ENCODE data around the gene SLC25A33.
A peak's percentile ranks its signal among the peaks of the same experiment; 100 is the strongest.
"Not testable (repeated sequence)": the region's sequence is repeated elsewhere in the genome, so short reads cannot be mapped to it uniquely, and the experiment has no call there.

The SLC25A33 gene

DNA sequence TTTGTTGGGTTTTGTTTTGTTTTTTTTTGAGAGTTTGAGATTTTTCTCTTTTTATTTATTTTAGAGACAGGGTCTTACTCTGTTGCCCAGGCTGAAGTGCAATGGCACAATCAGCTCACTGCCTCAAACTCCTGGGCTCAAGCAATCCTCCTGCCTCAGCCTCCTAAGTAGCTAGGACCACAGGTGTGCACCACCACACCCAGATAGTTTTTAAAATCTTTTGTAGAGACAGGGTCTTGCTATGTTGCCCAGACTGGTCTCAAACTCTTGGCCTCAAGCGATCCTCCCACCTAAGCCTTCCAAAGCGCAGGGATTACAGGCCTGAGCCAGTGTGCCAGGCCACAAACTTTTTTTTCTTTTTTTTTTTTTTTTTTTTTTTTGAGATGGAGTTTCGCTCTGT lies 85.8 kb downstream of the SLC25A33 start:
- not testable (repeated sequence) for DNase-seq (ENCODE audit: low read depth)

DNA sequence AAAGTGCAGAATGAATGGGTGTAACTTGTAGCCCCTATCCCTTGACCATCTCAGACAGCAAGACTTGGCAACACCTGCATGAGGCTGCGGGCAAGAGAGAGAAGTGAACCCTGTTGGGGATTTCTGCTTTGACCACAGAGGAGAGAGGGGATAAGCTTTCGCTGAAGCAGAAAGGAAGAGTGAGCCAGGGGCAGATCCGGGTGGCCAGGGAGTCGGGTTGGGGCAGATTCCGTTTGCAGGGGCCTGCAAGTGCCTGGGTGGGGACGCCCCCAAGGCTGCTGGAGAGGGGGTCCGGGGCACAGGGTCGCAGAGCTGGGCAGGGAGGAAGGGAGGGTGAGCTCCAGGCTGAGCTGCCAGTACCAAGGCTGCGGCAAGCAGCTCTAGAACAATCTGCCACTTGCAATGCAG lies 86.9 kb downstream of the SLC25A33 start:
- no peak for DNase-seq (ENCODE audit: low read depth)

GRCh38 chr1:9628541-9629444 lies 89.5 kb downstream of the SLC25A33 start:
- peak; percentile 47 for DNase-seq (ENCODE audit: low read depth)

GRCh38 chr1:9629445-9630201 lies 90.4 kb downstream of the SLC25A33 start:
- peak; percentile 53 for DNase-seq (ENCODE audit: low read depth)

DNA sequence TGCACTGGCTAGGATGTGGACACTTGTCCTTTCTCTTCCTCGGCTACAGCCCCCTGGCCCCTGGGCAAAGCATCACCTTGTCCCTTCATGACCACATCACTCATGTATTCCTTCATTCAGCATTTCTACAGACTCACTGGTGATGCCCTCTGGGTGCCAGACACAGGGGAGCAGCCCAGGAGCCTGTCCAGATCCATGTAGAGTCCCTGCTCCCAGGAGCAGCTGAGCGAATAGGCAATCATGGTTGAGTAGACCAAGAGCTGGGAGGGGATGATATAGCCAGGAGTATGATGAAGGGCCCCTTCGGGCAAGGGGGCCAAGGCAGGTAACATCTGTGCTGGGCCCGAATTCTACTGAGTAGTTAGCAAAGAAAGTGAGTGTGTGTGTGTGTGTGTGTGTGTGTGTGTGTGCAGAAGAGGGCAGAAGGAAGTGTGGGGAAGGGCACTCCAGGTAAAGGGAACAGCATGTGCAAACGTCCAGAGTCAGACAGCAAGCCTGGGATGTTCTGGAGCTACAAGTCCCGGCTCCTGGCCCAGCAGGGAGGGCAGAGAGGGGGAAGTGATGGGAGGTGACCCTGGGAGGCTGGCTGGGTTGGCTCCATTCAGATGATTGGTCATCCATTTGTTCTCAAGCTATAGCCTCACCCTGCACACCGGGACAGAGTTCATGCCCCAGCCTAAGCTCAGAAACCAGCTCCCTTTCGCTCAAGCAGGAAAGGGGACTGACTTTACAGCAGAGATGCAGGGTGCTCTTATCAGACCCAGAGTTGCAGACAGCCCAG lies 91.3 kb downstream of the SLC25A33 start:
- DNase-seq (ENCODE audit: low read depth) = no peak

DNA sequence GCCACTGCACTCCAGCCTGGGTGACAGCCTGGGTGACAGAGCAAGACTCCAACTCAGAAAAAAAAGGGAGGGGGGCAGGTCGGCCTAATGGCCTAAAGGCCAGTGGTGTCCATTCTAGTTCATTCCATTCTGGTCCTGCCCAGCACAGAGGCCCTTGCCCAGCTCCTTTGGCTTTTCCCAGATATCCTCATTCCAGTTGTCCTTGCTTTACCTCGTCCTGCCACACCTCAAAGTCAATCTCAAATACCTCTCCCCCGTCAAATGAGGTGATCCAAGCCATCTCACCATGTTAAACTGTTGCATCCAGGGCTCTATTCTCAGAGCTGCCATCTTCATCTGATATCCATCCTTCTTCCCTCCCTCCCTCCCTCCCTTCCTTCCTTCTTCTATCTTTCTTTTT lies 92.3 kb downstream of the SLC25A33 start:
- DNase-seq (ENCODE audit: low read depth) = no peak

- DNase-seq (ENCODE audit: low read depth) = no peak
These were observed 94.2 kb downstream of the SLC25A33 start for GRCh38 chr1:9633493-9633892.

DNA sequence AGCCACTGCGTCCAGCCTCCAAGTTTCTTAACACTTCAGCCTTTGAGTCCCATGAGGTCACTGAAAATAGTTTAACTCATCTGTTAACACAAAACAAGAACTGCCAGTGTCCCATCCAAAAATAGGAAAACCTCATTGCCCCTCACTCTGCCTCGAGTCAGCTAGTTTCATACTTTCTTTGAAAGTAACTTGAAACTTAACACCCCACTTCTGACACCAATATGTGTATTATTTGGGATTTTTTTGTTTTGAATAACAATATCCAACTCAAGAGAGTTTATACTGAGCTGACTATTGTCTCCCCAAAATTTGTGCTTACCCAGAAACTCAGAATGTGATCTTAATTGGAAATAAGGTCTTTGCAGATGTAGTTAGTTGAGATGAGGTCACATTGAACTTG lies 95.3 kb downstream of the SLC25A33 start:
- DNase-seq (ENCODE audit: low read depth) = no peak
